Activated CD8-positive, alpha-beta memory T cell treated with anti-CD3 and anti-CD28 coated beads, Interleukin-2, amount 10 ng/mL, durations not matched to agents 7 days and 5 days (primary cell): ENCODE measurements around the gene SLC4A2. TPM values are rescaled to one million over a fixed set of nuclear protein-coding genes. Genes with fewer than 3 reads are reported as not detected.

Experiments
- ATAC-seq: fragments of 150-1000 bp; cut with Tn5 transposase; one replicate; pipeline ENCODE4 v1.10.0; 2021; ENCODE audit warnings: moderate library complexity
- CTCF ChIA-PET: fragments of 350-600 bp; sonication (Branson Sonifier 250); formaldehyde crosslinking; loops from one replicate; lab custom pipeline; 2021; ENCODE audit warnings: antibody characterized with exemption; lab: Charles Lee
- DNase-seq: peaks from one replicate; pipeline ENCODE4 v3.0.0-alpha.2; 2020
- H3K27ac Mint-ChIP-seq: one replicate; pipeline ENCODE4 v1.8.0; 2021; ENCODE audit warnings: mild to moderate bottlenecking, mixed read lengths
- H3K27me3 Mint-ChIP-seq: one replicate; pipeline ENCODE4 v1.8.0; 2021; ENCODE audit warnings: mixed read lengths
- H3K36me3 Mint-ChIP-seq: one replicate; pipeline ENCODE4 v1.8.0; 2021; ENCODE audit warnings: mild to moderate bottlenecking, mixed read lengths
- H3K4me1 Mint-ChIP-seq: one replicate; pipeline ENCODE4 v1.8.0; 2021; ENCODE audit warnings: mixed read lengths
- H3K4me3 Mint-ChIP-seq: one replicate; pipeline ENCODE4 v1.8.0; 2021; ENCODE audit warnings: mild to moderate bottlenecking, moderate library complexity, mixed read lengths
- H3K9me3 Mint-ChIP-seq: one replicate; pipeline ENCODE4 v1.8.0; 2022; ENCODE audit warnings: low read depth, mixed read lengths
- total RNA-seq, 2 experiments: library from RNA; stranded (reverse); gene quantifications; one replicate each; pipeline ENCODE4 v1.2.3, GENCODE V29; 2021

The SLC4A2 gene
- total RNA-seq, 2 experiments from 2014 or later: 114 to 121 TPM

GRCh38 chr7:151062399-151063211, 3.2 kb downstream of the SLC4A2 start:
- Mint-ChIP-seq H3K4me3 (no peak overlapping the region), H3K27me3 (no peaks in the 10 kb centered on the region), H3K4me1 (peaks cover 22% of the 10 kb centered on the region), H3K27ac (no peak overlapping the region), H3K36me3 (peaks cover 8% of the 10 kb centered on the region), H3K9me3 (no peaks in the 10 kb centered on the region)
- ATAC-seq (no peak), DNase-seq (no peak)
- CTCF ChIA-PET: interaction anchor here (0.8 to 1.1 kb wide), 2 partner anchors 18 to 61 kb away, joined by 3 to 4 read pairs; partner anchors contain the start of gene FASTK

- H3K4me1 Mint-ChIP-seq: peaks cover 22% of the 10 kb centered on the region
- H3K36me3 Mint-ChIP-seq: peaks cover 10% of the 10 kb centered on the region
- H3K9me3 Mint-ChIP-seq: no peaks in the 10 kb centered on the region
- ATAC-seq: no peak
- CTCF ChIA-PET: interaction anchor here (1.1 kb wide), 1 partner anchor 61 kb away, joined by 4 read pairs; no protein-coding TSS in a partner anchor
- no peak for DNase-seq
- H3K27me3 Mint-ChIP-seq: no peaks in the 10 kb centered on the region
- H3K27ac Mint-ChIP-seq: no peak overlapping the region
- H3K4me3 Mint-ChIP-seq: no peak overlapping the region
Measured at GRCh38 chr7:151063212-151063561, 3.8 kb downstream of the SLC4A2 start.

GRCh38 chr7:151064454-151064853, 5.1 kb downstream of the SLC4A2 start:
- CTCF ChIA-PET: no interaction called here

GRCh38 chr7:151064993-151065392, 5.6 kb downstream of the SLC4A2 start:
- Mint-ChIP-seq H3K36me3 (peaks cover 12% of the 10 kb centered on the region), H3K4me3 (no peak overlapping the region), H3K4me1 (peaks cover 13% of the 10 kb centered on the region), H3K9me3 (no peaks in the 10 kb centered on the region), H3K27ac (no peak overlapping the region), H3K27me3 (no peaks in the 10 kb centered on the region)
- CTCF ChIA-PET: no interaction called here
- DNase-seq: no peak
- ATAC-seq: no peak

More at GRCh38 chr7:151064454-151064853, 5.1 kb downstream of the SLC4A2 start:
- Mint-ChIP-seq H3K9me3 (no peaks in the 10 kb centered on the region), H3K27ac (no peak overlapping the region), H3K4me1 (peaks cover 13% of the 10 kb centered on the region), H3K36me3 (peaks cover 11% of the 10 kb centered on the region), H3K4me3 (no peak overlapping the region), H3K27me3 (no peaks in the 10 kb centered on the region)
- no peak for ATAC-seq
- DNase-seq: no peak

GRCh38 chr7:151065516-151065915, 6.1 kb downstream of the SLC4A2 start:
- peaks cover 13% of the 10 kb centered on the region for H3K36me3 Mint-ChIP-seq
- CTCF ChIA-PET: no interaction called here
- DNase-seq: no peak
- H3K27ac Mint-ChIP-seq: no peak overlapping the region
- H3K27me3 Mint-ChIP-seq: no peaks in the 10 kb centered on the region
- peaks cover 13% of the 10 kb centered on the region for H3K4me1 Mint-ChIP-seq
- ATAC-seq: no peak
- H3K4me3 Mint-ChIP-seq: no peak overlapping the region
- no peaks in the 10 kb centered on the region for H3K9me3 Mint-ChIP-seq

- Mint-ChIP-seq H3K27me3 (no peaks in the 10 kb centered on the region), H3K4me3 (no peak overlapping the region), H3K9me3 (no peaks in the 10 kb centered on the region), H3K4me1 (peaks cover 5% of the 10 kb centered on the region), H3K27ac (no peak overlapping the region), H3K36me3 (peaks cover 13% of the 10 kb centered on the region)
- CTCF ChIA-PET: no interaction called here
- ATAC-seq (no peak), DNase-seq (no peak)
Measured at GRCh38 chr7:151066273-151066974, 7.0 kb downstream of the SLC4A2 start.

- Mint-ChIP-seq H3K36me3 (peaks cover 19% of the 10 kb centered on the region), H3K4me1 (no peaks in the 10 kb centered on the region), H3K27ac (no peak overlapping the region), H3K27me3 (no peaks in the 10 kb centered on the region), H3K4me3 (no peak overlapping the region), H3K9me3 (no peaks in the 10 kb centered on the region)
- CTCF ChIA-PET: interaction anchor here (1.3 kb wide), 2 partner anchors 12 to 16 kb away, joined by 3 to 4 read pairs; partner anchors contain the start of genes FASTK and TMUB1
- no peak for DNase-seq
- no peak for ATAC-seq
Measured at GRCh38 chr7:151068069-151068773, 8.8 kb downstream of the SLC4A2 start.

GRCh38 chr7:151069841-151070573, 10.6 kb downstream of the SLC4A2 start:
- H3K4me3 Mint-ChIP-seq: no peak overlapping the region
- DNase-seq: no peak
- no peak for ATAC-seq
- no peaks in the 10 kb centered on the region for H3K9me3 Mint-ChIP-seq
- H3K27me3 Mint-ChIP-seq: no peaks in the 10 kb centered on the region
- no peak overlapping the region for H3K27ac Mint-ChIP-seq
- peaks cover 9% of the 10 kb centered on the region for H3K4me1 Mint-ChIP-seq
- H3K36me3 Mint-ChIP-seq: peaks cover 22% of the 10 kb centered on the region
- CTCF ChIA-PET: interaction anchor here (1.2 kb wide), 1 partner anchor 10 kb away, joined by 3 read pairs; the partner anchor contains the start of gene FASTK

GRCh38 chr7:151070574-151070960, 11.2 kb downstream of the SLC4A2 start:
- ATAC-seq: no peak
- Mint-ChIP-seq H3K4me1 (peaks cover 9% of the 10 kb centered on the region), H3K36me3 (peaks cover 20% of the 10 kb centered on the region), H3K27ac (no peak overlapping the region), H3K9me3 (no peaks in the 10 kb centered on the region), H3K27me3 (no peaks in the 10 kb centered on the region), H3K4me3 (no peak overlapping the region)
- CTCF ChIA-PET: interaction anchor here (1.2 kb wide), 1 partner anchor 10 kb away, joined by 3 read pairs; the partner anchor contains the start of gene FASTK
- DNase-seq: no peak

GRCh38 chr7:151071032-151071866, 11.9 kb downstream of the SLC4A2 start:
- H3K9me3 Mint-ChIP-seq: no peaks in the 10 kb centered on the region
- H3K27me3 Mint-ChIP-seq: no peaks in the 10 kb centered on the region
- no peak overlapping the region for H3K4me3 Mint-ChIP-seq
- peaks cover 23% of the 10 kb centered on the region for H3K36me3 Mint-ChIP-seq
- H3K4me1 Mint-ChIP-seq: peaks cover 9% of the 10 kb centered on the region
- H3K27ac Mint-ChIP-seq: no peak overlapping the region
- no peak for ATAC-seq
- DNase-seq: no peak
- CTCF ChIA-PET: interaction anchor here (1.2 kb wide), 1 partner anchor 9 kb away, joined by 3 read pairs; the partner anchor contains the start of gene FASTK

GRCh38 chr7:151073990-151074389, 14.6 kb downstream of the SLC4A2 start:
- H3K27me3 Mint-ChIP-seq: no peaks in the 10 kb centered on the region
- peaks cover 16% of the 10 kb centered on the region for H3K36me3 Mint-ChIP-seq
- no peaks in the 10 kb centered on the region for H3K9me3 Mint-ChIP-seq
- ATAC-seq (no peak), DNase-seq (no peak)
- CTCF ChIA-PET: interaction anchor here (1.5 kb wide), 1 partner anchor 14 kb away, joined by 3 read pairs; no protein-coding TSS in a partner anchor
- H3K4me1 Mint-ChIP-seq: peaks cover 20% of the 10 kb centered on the region
- peak overlapping the region; percentile 36 for H3K27ac Mint-ChIP-seq
- H3K4me3 Mint-ChIP-seq: no peak overlapping the region
